ENCODE results near the gene PRKCH. TPM values are rescaled to one million over a fixed set of nuclear protein-coding genes. Genes with fewer than 3 reads are reported as not detected.

The PRKCH gene
- total RNA-seq, 2 donors from 2014 or later = 18.2 to 82.4 TPM

DNA sequence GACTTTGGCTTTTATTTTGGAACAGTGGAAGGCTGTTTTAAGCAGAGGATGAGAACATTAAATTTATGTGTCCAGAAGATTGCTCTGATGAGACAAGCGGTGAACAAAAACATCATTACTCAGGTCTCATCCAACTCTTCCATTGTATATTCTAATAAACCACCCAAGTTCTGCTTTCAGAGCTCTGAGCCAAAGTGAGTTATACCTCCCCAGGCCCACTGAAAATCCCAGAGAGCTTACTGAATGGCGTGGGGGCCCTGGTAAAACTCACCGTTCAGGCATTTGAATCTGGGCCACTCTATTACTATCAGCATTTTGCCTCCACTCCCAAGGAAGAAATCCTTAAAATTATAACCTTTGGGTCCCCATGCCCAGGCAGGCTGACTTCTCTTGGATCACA is 251.9 kb downstream of the PRKCH start:
- 65 to 78% methylated on average over 3 of the region's 3 CpGs for WGBS, 2 donors
- Histone ChIP-seq H3K27ac (peak overlapping the region in 2 of 4 donors; percentile 30 to 68), H3K4me1 (peaks cover 27% of the 10 kb centered on the region), H3K4me3 (no peak overlapping the region), H3K27me3 (no peaks in the 10 kb centered on the region), H3K9me3 (no peaks in the 10 kb centered on the region), H3K36me3 (replicated peaks in 1 of 2; ENCODE audit: insufficient read depth in 1 of 2, low read depth in 2 of 2) (no peaks in the 10 kb centered on the region)
- intact Hi-C loops (cut with DNase I) = no loop called here
- DNase-seq (no peak), ATAC-seq (no peak)
- TF ChIP-seq POLR2A (IDR thresholded peaks at IDR 0.05) (no peak), CTCF (IDR thresholded peaks at IDR 0.05) (no peak)

DNA sequence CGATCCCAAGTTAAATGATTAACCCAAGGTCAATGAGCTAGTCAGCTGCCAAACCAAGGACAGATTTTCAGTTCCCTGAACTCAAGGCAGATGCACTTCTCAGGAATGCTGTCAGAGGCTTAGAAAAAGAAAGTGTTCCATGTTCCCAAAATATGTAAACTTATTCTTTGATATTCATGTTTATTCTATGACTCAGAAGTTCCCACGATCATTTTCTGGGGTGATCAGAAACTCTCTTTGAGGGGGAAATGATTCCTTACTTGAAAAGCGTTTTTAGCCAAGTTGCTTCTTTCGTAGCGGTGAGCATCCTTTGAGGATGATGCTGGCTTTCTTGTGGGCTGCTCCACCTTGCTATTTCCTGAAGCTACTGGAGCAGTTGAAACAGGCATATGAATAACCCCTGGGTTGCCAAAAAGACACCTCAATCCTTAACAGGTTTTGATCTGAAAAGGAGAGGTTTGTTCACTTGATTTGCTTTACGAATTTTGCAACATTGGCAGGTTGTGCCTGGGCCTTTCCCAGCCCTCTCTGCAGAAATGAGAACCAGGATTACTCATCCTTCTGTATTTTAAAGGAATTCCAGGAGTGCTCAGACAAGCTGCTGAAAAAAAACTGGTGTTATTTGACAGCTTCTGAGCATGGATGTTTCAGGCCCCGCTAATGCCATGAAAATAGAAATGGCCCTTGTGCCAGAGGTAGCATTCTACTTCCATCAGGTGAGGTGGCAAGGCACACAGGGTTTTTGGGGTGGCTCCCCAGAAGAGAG is 252.6 kb downstream of the PRKCH start:
- Histone ChIP-seq H3K4me3 (no peak overlapping the region), H3K36me3 (replicated peaks in 1 of 2; ENCODE audit: insufficient read depth in 1 of 2, low read depth in 2 of 2) (no peaks in the 10 kb centered on the region), H3K4me1 (peaks cover 21% of the 10 kb centered on the region), H3K9me3 (no peaks in the 10 kb centered on the region), H3K27ac (peak overlapping the region in 2 of 4 donors; percentile 30 to 68), H3K27me3 (no peaks in the 10 kb centered on the region)
- intact Hi-C loops (cut with DNase I) = no loop called here
- 44 to 58% methylated on average over 7 of the region's 7 CpGs for WGBS, 2 donors
- no peak for DNase-seq
- peak; percentile 21 for ATAC-seq
- TF ChIP-seq POLR2A (IDR thresholded peaks at IDR 0.05) (no peak), CTCF (IDR thresholded peaks at IDR 0.05) (no peak)

DNA sequence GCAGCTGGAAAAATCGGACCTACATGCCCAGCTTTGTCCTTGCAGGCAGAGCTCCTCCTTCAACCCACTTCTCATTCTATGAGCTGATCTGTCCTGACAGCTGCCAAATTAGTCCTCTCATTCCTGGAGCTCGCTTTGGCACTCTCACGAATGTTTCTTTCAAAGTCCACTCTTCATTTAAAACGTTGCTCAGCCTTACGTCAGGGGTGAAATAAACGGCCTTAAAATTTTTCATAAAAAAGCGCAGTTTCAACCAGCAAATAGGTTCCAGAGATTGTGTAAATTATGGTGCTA is 253.1 kb downstream of the PRKCH start:
- DNase-seq (no peak), ATAC-seq (no peak)
- Histone ChIP-seq H3K4me3 (no peak overlapping the region), H3K9me3 (no peaks in the 10 kb centered on the region), H3K27me3 (no peaks in the 10 kb centered on the region), H3K4me1 (peaks cover 16% of the 10 kb centered on the region), H3K27ac (peak overlapping the region in 1 of 4 donors; percentile 68), H3K36me3 (replicated peaks in 1 of 2; ENCODE audit: insufficient read depth in 1 of 2, low read depth in 2 of 2) (no peaks in the 10 kb centered on the region)
- TF ChIP-seq CTCF (IDR thresholded peaks at IDR 0.05) (no peak), POLR2A (IDR thresholded peaks at IDR 0.05) (no peak)
- intact Hi-C loops (cut with DNase I) = no loop called here
- WGBS, 2 donors = 84 to 87% methylated on average over 7 of the region's 7 CpGs

GRCh38 chr14:61575126-61575525 is 253.7 kb downstream of the PRKCH start:
- no peaks in the 10 kb centered on the region for H3K36me3 ChIP-seq (replicated peaks in 1 of 2; ENCODE audit: insufficient read depth in 1 of 2, low read depth in 2 of 2)
- no peaks in the 10 kb centered on the region for H3K9me3 ChIP-seq
- peaks cover 13% of the 10 kb centered on the region for H3K4me1 ChIP-seq
- DNase-seq (no peak), ATAC-seq (no peak)
- no peak overlapping the region for H3K4me3 ChIP-seq
- no peak overlapping the region for H3K27ac ChIP-seq
- intact Hi-C loops (cut with DNase I) = no loop called here
- 93 to 94% methylated on average over 3 of the region's 3 CpGs for WGBS, 2 donors
- TF ChIP-seq POLR2A (IDR thresholded peaks at IDR 0.05) = no peak
- no peak for TF ChIP-seq CTCF (IDR thresholded peaks at IDR 0.05)
- no peaks in the 10 kb centered on the region for H3K27me3 ChIP-seq

GRCh38 chr14:61575551-61576150 is 254.3 kb downstream of the PRKCH start:
- peaks cover 13% of the 10 kb centered on the region for H3K4me1 ChIP-seq
- TF ChIP-seq POLR2A (IDR thresholded peaks at IDR 0.05) (no peak), CTCF (IDR thresholded peaks at IDR 0.05) (no peak)
- DNase-seq = no peak
- no peaks in the 10 kb centered on the region for H3K36me3 ChIP-seq (replicated peaks in 1 of 2; ENCODE audit: insufficient read depth in 1 of 2, low read depth in 2 of 2)
- no peak overlapping the region for H3K27ac ChIP-seq
- no peaks in the 10 kb centered on the region for H3K9me3 ChIP-seq
- intact Hi-C loops (cut with DNase I) = no loop called here
- no peak overlapping the region for H3K4me3 ChIP-seq
- no peak for ATAC-seq
- 88 to 89% methylated on average over 6 of the region's 6 CpGs for WGBS, 2 donors
- H3K27me3 ChIP-seq = no peaks in the 10 kb centered on the region

Data from body of pancreas (tissue), 4 donors.